Activated gamma-delta T cell treated with Interleukin-2 at 50 U/mL for 16 hours (primary cell): ENCODE measurements around the gene SLC25A28.
"Not testable (repeated sequence)": the region's sequence is repeated elsewhere in the genome, so short reads cannot be mapped to it uniquely, and the experiment has no call there.

Source experiments
- DNase-seq: peaks from one replicate; pipeline ENCODE4 v3.0.0-alpha.2; 2020

The SLC25A28 gene

DNA sequence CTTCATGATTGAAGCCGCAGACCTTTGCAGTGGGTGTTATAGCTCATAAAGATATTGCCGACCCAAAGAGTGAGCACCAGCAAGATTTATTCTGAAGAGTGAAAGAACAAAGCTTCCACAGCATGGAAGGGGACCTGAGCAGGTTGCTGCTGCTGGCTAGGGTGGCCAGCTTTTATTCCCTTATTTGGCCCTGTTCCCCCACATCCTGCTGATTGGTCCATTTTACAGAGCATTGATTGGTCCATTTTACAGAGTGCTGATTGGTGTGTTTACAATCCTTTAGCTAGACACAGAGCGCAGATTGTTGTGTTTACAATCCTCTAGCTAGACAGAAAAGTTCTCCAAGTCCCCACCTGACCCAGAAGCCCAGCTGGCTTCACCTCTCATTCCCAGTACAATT, 4.9 kb upstream of the SLC25A28 start:
- not testable (repeated sequence) for DNase-seq

DNA sequence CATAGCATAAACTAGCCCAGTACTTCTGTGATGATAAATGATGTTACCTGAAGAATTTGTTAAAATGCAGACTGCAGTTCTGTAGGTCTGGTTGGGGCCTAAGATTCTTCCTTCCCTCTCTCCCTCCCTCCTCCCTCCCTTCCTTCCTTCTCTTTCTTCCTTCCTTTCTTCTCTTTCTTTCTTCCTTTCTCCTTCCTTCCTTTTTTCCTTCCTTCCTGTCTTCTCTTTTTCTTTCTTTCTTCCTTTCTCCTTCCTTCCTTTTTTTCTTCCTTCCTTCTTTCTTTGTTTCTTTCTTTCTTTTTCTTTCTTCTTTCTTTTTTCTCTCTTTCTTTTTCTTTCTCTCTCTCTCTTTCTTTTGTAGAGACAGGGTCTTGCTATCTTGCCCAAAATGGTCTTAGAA, 3.7 kb upstream of the SLC25A28 start:
- no peak for DNase-seq

DNA sequence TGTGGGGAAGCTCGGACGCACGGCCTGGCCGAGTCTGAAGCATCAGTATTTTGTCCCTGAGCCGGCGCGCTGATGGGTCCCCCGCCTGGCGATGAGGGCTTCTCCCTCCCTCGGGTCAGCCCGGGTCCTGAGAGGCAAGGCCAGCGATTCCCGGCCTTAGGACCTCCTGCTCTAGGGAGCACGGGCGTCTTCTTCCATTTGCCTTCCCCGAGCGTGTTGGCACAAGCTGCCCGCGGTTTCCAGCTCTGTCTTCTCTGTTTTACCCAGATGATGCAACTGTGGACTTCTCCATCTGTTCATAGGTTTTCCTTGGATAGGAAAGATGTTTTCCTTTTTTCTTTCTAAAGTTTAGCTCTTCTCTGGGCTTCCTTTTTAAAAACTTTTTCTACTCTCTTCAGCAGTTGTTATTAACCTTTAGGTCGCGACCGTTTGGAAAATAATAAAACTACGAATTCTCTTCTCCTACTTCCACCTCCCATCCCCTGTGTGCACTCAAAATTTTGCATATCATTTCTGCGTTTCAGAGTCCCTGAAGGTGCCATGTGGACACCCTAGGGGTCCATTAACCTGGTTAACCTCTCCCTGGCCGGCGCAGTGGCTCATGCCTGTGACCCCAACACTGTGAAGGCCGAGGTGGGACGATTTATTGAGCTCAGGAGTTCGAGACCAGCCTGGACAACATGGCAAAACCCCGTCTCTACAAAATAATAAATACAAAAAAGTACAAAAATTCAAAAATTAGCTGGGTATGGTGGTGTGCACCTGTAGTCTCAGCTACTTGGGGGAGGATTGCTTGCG, 1.4 kb upstream of the SLC25A28 start:
- DNase-seq: no peak

DNA sequence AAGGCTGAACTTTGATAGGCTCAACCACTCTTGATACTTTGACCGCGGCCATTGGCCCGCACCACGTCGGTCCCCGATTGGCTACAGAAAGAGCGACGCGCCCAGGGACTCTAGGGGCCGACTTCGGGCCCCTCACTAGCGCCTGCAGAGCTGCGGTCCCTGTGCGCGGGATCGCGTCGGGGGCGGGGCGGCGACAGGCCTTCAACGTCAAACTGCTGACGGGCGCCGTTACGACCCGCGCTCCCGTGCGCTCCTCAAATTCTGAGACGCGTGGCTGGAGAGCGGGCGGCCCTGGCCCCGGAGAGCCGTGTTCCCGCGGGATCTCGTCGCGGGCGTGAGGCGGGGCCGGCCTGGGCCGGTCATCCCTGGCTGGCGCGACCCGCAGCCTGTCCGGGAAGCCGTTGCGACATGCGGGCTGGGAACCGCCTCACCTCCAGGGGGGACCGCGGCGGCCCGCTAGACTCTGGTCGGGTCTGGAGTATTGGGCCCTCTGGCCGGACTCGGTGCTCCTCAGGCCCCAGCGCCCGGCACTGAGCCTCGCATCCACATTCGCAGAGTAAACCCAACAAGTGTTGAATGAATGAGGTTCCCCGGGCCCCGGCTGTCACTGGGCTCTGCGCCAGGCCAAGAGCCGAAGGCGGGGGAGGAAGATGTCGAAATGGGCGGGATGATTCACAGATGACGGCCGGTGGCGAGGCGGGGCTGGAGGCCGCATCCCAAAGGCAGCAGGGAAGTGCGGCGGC, 643 bp upstream of the SLC25A28 start:
- DNase-seq: peak; percentile 70

DNA sequence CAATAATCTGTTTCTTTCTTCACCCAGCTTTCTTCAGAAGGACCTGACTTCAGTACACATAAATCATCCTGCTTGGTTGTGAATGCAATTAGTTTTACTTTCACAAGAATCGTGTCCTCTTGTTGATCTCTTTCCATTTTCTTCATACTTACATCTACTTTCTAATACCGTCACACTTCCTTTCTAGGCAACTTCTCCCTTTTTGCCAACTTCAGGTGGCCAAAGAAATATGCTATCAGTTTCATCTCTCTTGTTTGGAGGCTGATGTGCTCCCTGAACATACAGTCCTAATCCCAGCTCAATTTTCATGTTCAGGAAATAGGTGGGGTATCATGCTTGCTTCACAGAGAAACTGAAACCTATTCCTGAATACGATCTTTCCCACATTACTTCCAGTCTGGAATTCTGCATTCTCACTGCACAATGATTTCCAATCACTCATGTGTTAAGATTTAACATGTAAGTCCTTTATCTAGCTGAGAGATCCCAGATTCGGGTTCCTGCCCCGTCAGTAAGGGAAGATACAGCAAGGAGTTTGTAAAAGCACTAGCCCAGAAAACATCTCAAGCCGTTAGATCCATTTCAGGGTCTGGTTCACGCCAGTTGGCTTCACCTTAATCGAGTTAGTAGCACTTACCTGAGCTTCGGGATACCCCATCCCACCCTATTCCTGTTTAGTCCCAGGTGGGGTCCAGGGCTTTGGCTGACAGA, 994 bp downstream of the SLC25A28 start:
- DNase-seq: no peak

DNA sequence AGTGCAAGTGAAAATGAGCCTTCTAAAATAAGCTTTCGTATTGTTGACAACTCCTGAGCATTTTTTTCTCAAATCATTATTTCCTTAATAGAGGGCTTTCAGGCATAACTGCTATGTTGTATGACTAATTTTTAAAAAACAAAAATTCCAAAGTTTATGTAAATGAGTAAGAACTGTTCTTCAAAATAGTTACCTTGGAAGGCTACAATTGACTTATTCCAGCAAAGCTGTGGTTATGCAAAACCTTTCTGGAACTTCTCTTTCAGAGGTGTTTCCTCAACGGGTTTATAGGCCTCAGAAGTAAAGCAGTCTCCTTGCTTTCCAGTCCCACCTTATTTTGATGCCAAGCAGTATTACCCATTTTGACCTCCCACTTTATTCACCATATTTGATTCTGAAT, 2.5 kb downstream of the SLC25A28 start:
- no peak for DNase-seq

DNA sequence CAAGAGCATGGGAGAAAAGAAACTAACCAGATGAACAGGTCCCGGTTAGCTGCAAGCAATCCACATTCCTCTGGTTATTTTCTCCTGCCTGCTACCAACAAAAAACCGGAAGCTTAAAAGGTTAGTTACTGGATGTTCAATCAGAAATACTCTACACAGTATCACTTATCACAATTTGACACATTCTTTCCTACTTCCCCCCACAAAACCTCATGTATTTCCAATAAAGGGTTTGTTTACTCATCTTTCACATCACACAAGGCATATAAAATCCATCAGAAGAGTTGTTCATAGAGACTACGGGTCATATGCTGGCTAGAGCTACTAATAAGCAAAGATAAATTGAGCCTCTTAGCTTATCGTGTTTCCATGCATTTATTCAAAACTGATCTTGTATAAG, 4.8 kb downstream of the SLC25A28 start:
- DNase-seq: no peak

DNA sequence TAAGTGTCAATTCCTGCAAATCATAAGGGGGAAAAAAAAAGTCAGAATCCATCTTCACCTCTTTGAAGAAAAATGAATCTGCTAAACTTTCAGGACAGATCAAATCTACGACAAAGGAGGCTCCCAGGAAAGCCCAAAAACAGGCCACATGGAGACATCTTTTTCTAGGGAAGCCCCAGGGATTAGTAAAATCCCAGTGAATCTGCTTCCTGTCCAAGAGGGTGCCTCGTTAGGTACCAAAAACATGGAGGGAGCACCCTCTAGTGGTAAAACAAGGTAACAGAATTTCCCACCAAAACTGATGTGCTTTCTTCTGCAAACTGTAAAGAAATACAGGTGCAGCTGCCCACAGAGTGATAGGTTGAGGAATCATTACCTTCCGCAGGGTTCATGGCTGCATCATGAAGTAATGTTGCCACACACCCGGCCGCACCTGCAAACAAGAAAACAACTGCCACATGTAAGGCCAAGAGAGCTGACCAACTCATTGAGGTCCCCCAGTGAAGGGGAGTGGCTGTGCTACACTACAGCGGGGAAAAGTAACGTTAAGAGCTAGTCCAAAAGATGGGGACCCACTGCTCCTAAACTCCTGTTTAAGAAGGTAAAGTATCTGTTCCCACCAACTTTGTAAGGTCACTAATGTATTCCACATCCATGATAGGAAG, 7.9 kb downstream of the SLC25A28 start:
- peak; percentile 29 for DNase-seq

DNA sequence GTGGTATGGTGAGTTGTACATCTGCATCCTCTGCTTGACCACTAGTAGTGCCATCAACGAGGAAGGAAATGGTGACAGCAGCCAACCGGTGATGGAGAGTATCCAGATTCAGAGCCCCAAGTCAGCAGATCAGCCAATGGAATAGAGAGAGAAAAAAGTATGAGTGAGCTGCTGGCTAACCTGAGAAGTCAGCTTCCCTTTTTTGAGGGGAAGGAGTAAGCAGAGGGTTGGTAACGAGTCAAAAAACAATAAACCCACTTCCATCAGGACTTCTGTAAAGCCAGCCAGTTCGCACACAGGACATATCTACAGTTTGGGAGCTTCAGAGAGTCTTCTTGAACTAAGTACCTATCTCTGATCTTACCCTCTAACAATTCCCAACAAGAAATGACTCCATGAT, 8.9 kb downstream of the SLC25A28 start:
- no peak for DNase-seq

DNA sequence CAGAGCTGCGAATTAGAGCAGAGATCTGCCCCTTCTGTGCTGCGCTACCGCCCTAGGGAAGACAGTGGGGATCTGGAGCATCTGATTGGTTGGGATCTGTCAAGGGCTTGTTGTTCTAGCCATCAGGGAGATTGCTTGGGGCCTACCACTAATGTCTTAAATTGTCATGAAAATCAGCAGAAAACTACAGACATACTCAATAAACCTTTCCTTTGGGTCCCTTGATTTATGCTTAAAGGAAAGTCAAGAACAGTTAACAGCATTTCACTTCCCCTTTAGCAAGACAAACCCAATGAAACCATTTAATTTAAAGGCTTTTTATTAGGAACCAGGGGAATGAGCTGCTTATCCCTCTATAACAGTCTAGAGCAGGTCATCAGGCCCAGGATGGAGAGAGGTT, 10.0 kb downstream of the SLC25A28 start:
- no peak for DNase-seq

DNA sequence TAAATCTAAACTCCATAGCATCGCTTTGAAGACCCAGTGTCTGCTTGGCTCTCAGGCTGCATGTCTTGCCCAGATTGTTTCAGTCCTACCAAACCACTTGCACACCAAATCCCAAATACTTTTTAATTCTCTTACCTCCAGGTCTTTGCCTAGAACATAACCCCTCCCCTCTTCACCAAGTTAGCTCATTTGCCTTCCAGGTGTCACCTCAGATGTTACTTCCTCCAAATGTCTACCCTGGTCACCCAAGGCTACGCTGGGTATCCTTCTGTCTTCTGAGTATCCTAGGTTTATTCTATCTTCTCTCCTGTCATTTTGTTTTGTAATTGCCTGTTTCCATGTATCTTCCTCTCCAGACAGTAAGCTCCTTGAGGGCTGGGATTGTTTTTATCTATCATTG, 11.1 kb downstream of the SLC25A28 start:
- DNase-seq: no peak

DNA sequence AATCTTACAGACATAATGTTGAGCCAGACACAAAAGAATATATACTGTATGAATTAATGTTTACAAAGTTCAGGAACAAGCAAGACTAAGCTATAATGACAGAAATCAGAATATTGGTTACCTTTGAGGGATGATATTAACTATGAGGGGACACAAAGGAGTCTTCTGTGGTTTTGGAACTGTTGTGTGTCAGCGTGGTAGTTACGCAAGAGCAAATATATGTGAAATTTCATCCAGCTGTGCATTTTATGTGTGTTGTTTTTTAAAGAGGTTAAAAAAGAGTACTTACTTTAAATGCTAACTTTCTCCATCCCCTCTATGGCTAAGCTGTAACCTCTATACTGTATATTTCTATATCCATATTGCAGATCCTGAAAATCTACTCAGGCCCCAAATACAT, 14.9 kb downstream of the SLC25A28 start:
- DNase-seq: no peak

DNA sequence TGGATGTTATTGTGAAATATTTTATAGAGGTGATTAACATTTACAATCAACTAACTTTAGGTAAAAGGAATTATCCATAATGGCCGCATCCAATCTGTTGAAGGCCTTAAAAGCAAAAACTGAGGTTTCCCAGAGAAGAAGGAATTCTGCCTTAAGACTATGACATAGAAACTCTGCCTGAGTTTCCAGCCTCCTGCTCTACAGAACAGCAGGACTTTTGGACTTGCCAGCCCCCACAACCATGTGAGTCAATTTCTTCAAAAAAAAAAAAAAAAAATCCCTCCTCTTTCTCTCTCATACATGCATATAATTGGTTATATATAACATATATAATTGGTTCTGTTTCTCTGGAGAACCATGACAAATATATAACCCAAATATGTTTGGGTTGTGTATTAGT, 15.4 kb downstream of the SLC25A28 start:
- DNase-seq: no peak

DNA sequence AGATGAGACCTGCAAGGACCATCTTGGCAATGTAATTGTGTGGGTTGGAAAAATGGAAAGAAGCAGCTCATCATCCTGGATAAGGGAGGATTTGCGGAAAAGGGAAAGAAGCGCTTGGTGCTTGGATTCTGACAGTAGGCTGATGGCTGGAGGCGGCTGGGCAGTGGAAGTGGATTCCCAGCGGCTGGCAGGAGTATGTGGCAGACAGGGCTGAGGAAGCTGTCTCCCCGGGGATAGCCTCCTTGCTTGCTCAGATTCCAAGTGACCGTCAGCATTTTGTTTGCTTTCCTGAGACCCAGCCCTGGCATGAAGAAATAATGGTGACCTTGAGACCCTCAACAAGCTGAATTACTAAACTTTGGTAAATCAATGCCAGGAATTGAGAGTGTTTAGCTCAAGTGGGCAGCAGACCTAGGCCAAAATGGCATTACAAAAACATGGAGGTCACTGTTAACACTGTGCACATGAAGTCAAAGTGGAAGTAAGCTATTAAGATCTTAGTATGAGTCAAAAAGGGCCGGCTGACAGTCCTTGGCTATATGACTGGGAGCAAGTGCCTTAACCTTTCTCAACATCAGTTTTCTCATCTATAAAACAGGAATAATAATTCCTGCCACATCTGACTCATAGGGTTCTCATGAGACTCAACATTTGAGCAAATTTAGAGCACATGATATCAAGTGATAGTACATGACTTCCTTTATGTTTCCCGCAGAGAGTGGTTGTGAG, 21.3 kb downstream of the SLC25A28 start:
- DNase-seq: no peak

DNA sequence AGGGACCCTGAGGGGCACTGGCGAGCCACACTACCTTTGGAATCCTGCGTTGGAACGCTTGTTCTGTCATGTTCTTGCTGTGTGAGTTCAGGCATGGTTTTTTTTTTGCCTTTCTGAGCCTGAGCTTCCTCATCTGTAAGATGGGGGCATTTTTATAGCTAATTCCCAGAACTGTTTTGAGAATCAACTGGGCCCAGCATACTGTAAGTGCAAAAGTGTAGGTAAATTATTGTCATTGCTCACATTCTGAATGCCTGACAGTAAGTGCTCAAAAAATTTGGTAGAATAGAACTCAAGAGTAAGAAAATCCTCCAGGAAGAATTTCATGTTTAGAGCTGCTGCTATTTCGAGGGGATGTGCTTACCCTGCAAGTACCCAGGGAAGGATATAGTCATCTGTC, 22.2 kb downstream of the SLC25A28 start:
- no peak for DNase-seq

DNA sequence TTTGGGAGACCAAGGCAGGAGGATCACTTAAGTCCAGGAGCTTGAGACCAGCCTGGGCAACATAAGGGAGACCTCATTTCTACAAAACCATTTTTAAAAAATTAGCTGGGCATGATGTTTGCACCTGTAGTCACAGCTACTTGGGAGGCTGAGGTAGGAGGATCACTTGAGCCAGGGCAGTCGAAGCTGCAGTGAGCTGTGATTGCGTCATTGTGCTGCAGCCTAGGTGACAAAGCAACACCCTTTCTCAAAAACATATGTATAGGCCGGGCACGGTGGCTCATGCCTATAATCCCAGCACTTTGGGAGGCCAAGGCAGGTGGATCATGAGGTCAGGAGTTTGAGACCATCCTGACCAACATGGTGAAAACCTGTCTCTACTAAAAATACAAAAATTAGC, 23.5 kb downstream of the SLC25A28 start:
- not testable (repeated sequence) for DNase-seq

DNA sequence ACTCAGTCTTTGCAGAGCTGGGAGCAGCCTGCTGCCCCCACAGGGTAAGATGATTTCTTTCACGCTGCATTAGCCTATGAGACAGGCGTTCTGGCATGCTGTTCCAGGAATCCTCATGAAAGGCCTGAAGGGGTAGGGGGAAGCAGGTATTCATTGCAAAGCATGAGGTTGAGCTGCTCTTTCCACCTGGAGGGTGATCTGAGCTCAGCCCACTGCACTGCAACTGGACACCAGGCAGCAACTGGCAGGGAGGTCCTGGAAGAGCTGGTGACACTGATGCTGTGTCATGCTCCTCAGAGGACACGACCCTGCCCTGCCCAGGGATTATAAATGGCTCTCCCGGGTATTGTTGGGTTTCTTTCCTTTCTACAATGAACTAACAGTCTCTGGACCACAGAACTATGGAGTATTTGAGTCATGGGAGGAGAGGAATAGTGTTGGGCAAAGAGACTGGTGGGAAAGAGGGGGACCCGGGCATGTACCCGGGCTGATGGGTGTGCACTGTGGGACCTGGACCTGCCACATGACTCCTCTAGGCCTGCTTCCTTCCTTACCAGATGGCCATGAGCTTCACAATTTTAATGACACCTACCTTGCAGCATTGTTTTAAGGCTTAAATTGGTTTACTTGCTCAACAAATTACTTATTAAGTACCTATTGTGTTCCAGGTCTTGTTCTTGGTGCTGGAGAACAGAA, 24.3 kb downstream of the SLC25A28 start:
- DNase-seq: no peak

DNA sequence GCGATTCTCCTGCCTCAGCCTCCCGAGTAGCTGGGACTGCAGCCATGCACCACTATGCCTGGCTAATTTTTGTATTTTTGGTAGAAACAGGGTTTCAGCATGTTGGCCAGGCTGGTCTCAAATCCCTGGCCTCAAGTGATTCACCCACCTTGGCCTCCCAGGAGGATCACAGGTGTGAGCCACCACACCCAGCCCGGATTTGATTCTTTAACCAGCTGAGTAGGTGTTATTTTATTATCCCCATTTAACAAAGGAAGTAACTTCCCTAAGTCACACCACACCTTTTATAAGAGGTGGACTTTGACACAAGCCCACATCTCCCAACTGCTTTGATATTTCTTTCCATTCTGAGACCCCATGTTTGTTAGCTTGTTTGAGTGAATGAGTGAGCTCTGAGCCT, 25.0 kb downstream of the SLC25A28 start:
- no peak for DNase-seq

DNA sequence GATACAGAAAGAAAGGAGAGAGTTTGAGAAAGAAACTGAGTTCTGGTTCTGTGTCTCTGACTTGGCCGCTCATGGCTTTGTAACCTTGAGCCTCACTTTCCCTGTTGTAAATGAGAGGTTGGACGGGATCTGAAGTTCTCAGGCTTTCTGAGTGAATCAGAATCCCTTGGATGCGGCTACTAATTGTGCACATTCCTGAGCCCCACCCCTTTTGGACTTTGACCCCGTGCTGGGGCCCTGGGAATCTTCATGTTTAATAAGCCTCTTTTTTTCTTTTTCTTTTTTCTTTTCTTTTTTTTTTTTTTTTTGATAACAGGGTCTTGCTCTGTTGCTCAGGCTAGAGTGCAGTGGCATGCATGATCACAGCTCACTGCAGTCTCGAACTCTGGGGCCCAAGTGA, 26.9 kb downstream of the SLC25A28 start:
- no peak for DNase-seq

DNA sequence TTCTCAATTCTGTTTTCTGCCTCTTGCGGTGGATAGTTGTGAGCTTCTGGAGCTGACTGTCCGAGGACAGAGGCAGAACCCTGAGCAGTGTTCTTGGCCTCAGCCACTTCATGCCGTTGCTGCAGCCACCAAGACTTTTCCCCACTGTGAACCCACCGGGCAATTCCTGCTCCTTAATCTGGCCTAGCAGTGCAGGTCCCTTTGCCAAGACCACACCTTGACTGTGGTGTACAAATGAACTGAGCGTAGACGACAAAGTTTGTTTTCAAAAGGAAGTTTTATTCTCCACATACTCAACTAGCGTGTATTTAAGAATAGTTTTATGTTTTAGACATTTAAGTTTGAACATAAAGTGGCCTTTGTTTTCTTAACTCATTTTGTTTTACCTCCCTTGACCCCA, 29.4 kb downstream of the SLC25A28 start:
- no peak for DNase-seq

DNA sequence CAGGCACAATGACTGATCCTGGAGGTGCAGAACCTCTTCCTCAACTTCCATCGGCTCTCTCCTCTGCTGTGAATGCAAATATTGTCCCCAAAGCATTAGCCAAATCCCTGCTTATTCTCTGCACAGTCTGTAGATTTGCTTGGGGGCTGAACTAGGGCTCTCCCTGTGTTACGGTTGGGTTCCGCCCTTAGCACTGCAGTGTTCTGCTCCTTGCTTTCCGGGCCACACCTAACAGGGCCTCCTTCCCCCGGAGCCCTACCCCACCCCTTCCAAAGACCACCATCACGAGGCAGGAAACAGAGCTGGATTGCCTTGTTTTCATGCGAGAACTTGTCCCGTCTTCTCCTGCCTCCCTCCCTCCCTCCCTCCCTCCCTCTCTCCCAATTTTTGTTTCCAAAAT, 36.6 kb downstream of the SLC25A28 start:
- DNase-seq: no peak

DNA sequence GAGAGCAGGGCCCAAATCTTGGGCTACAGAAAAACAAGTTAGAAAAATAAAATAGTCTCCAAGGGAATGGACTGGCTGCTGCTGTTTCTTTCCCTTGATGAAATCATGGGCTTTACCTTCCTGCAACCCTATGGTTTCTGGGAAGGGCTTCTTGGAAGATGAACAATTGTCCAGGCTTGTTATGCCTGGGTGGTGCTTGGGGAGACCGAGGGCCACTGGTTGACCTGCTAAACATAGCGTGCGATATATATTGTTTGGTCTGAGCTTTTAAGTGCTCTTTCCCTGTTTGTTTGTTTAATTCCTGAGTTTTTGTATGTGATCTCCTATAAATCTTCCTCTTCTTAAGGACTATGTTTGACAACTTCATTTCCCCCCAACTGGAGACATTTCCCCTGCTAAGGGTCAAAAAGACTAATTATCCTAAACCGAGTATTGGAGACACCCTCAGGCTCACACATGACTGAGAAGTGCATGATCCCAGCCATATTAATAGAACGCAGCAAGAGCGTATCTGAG, 37.9 kb downstream of the SLC25A28 start:
- DNase-seq: no peak
